ENCODE data around the gene PDE5A.

Gene PDE5A

DNA sequence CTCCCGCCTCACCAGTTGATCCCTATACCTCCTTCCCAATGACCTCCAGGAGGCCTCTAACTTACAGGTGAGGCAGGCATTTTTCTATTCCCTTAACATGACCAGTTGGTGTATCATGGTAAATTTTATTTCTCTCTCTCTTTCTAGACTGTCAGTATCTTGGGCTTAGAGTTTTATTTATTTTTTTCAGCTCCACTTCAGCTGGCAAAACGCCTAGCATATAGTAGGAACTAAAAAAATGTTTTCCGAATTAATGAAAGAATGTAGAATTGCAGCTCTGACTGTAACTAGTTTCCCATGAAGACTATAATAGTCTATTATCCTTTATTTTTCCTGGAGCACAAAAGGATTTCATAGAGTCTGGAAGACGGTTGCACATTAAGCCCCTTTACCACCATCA lies 84.8 kb downstream of the PDE5A start:
- no peak overlapping the region for H4K5ac ChIP-seq (ENCODE audit: low read length)
- DNase-seq = no peak
- no peak overlapping the region for H3K4ac ChIP-seq (ENCODE audit: low read depth, low read length)
- H3K18ac ChIP-seq (ENCODE audit: low read length) = no peak overlapping the region
- no peaks in the 10 kb centered on the region for H3K79me1 ChIP-seq (ENCODE audit: low read length)
- WGBS (ENCODE audit: extremely low coverage, insufficient coverage, low lambda C conversion rate) = no CpG with 5 or more reads among the region's 4 CpGs
- no peak overlapping the region for H3K23ac ChIP-seq (ENCODE audit: low read length)
- no peaks in the 10 kb centered on the region for H3K4me1 ChIP-seq (ENCODE audit: control insufficient read depth, low read depth, low read length)
- H3K27me3 ChIP-seq (ENCODE audit: insufficient read depth, low read length, poor library complexity) = no peaks in the 10 kb centered on the region
- H4K8ac ChIP-seq (ENCODE audit: low read depth, low read length) = no peak overlapping the region
- H2AK5ac ChIP-seq (ENCODE audit: low read length) = no peak overlapping the region
- H2BK5ac ChIP-seq (ENCODE audit: low read length) = no peak overlapping the region
- no peak overlapping the region for H2BK15ac ChIP-seq (replicated peaks; ENCODE audit: low read depth)
- H3K4me3 ChIP-seq (ENCODE audit: low read length) = no peak overlapping the region
- no peak overlapping the region for H3K4me2 ChIP-seq (ENCODE audit: low read length)
- no peak overlapping the region for H2BK120ac ChIP-seq (ENCODE audit: low read depth, low read length)
- H3K27ac ChIP-seq (ENCODE audit: low read depth, low read length) = no peak overlapping the region
- H3K56ac ChIP-seq (ENCODE audit: low read length) = no peak overlapping the region
- H3K79me2 ChIP-seq (ENCODE audit: control insufficient read depth, insufficient read depth, low read length) = no peaks in the 10 kb centered on the region
- no peaks in the 10 kb centered on the region for H3K36me3 ChIP-seq (ENCODE audit: control insufficient read depth, insufficient read depth, low read length)
- no peak overlapping the region for H3K9ac ChIP-seq (ENCODE audit: low read length)

GRCh38 chr4:119543187-119543586 lies 85.4 kb downstream of the PDE5A start:
- DNase-seq = no peak
- H2AK5ac ChIP-seq (ENCODE audit: low read length) = no peak overlapping the region
- no peaks in the 10 kb centered on the region for H3K36me3 ChIP-seq (ENCODE audit: control insufficient read depth, insufficient read depth, low read length)
- no peak overlapping the region for H4K5ac ChIP-seq (ENCODE audit: low read length)
- H2BK120ac ChIP-seq (ENCODE audit: low read depth, low read length) = no peak overlapping the region
- H3K79me2 ChIP-seq (ENCODE audit: control insufficient read depth, insufficient read depth, low read length) = no peaks in the 10 kb centered on the region
- H3K4me1 ChIP-seq (ENCODE audit: control insufficient read depth, low read depth, low read length) = no peaks in the 10 kb centered on the region
- H3K56ac ChIP-seq (ENCODE audit: low read length) = no peak overlapping the region
- no peak overlapping the region for H3K18ac ChIP-seq (ENCODE audit: low read length)
- H3K4ac ChIP-seq (ENCODE audit: low read depth, low read length) = no peak overlapping the region
- no peak overlapping the region for H3K27ac ChIP-seq (ENCODE audit: low read depth, low read length)
- H3K4me3 ChIP-seq (ENCODE audit: low read length) = no peak overlapping the region
- no CpG with 5 or more reads among the region's 1 CpG for WGBS (ENCODE audit: extremely low coverage, insufficient coverage, low lambda C conversion rate)
- no peak overlapping the region for H3K4me2 ChIP-seq (ENCODE audit: low read length)
- H3K27me3 ChIP-seq (ENCODE audit: insufficient read depth, low read length, poor library complexity) = no peaks in the 10 kb centered on the region
- no peak overlapping the region for H2BK5ac ChIP-seq (ENCODE audit: low read length)
- no peaks in the 10 kb centered on the region for H3K79me1 ChIP-seq (ENCODE audit: low read length)
- no peak overlapping the region for H3K23ac ChIP-seq (ENCODE audit: low read length)
- H3K9ac ChIP-seq (ENCODE audit: low read length) = no peak overlapping the region
- no peak overlapping the region for H2BK15ac ChIP-seq (replicated peaks; ENCODE audit: low read depth)
- no peak overlapping the region for H4K8ac ChIP-seq (ENCODE audit: low read depth, low read length)

- no peak for DNase-seq
- no peak overlapping the region for H2BK5ac ChIP-seq (ENCODE audit: low read length)
- H4K5ac ChIP-seq (ENCODE audit: low read length) = no peak overlapping the region
- H3K4me3 ChIP-seq (ENCODE audit: low read length) = no peak overlapping the region
- H3K79me1 ChIP-seq (ENCODE audit: low read length) = no peaks in the 10 kb centered on the region
- no peaks in the 10 kb centered on the region for H3K4me1 ChIP-seq (ENCODE audit: control insufficient read depth, low read depth, low read length)
- H3K23ac ChIP-seq (ENCODE audit: low read length) = no peak overlapping the region
- no peak overlapping the region for H2BK120ac ChIP-seq (ENCODE audit: low read depth, low read length)
- no peaks in the 10 kb centered on the region for H3K27me3 ChIP-seq (ENCODE audit: insufficient read depth, low read length, poor library complexity)
- H3K4ac ChIP-seq (ENCODE audit: low read depth, low read length) = no peak overlapping the region
- no peak overlapping the region for H2AK5ac ChIP-seq (ENCODE audit: low read length)
- H3K9ac ChIP-seq (ENCODE audit: low read length) = no peak overlapping the region
- H3K27ac ChIP-seq (ENCODE audit: low read depth, low read length) = no peak overlapping the region
- no peak overlapping the region for H3K18ac ChIP-seq (ENCODE audit: low read length)
- H3K4me2 ChIP-seq (ENCODE audit: low read length) = no peak overlapping the region
- H3K79me2 ChIP-seq (ENCODE audit: control insufficient read depth, insufficient read depth, low read length) = no peaks in the 10 kb centered on the region
- no peaks in the 10 kb centered on the region for H3K36me3 ChIP-seq (ENCODE audit: control insufficient read depth, insufficient read depth, low read length)
- H2BK15ac ChIP-seq (replicated peaks; ENCODE audit: low read depth) = no peak overlapping the region
- H4K8ac ChIP-seq (ENCODE audit: low read depth, low read length) = no peak overlapping the region
- H3K56ac ChIP-seq (ENCODE audit: low read length) = no peak overlapping the region
- no CpG with 5 or more reads among the region's 1 CpG for WGBS (ENCODE audit: extremely low coverage, insufficient coverage, low lambda C conversion rate)
Measured at GRCh38 chr4:119540249-119540648, 88.4 kb downstream of the PDE5A start.

DNA sequence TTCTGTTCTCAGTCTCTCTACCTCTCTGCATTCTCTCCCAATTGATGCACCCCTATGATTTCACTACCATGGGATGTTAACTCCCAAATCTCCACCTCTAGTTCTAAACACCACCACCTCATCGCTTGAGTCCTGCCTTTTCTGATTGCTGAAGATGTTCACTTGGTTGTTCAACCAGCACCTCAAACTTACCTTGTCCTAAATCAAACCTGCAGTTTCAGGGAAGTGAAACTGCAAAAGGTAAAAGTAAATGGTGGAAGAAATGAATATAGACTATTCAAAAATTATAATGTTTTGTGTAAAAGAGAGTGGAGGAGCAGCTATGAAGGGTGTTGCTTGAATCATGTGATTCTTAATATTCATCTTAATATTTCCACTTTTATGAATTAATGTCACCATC lies 91.0 kb downstream of the PDE5A start:
- Histone ChIP-seq H3K4me2 (ENCODE audit: low read length) (no peak overlapping the region), H3K27me3 (ENCODE audit: insufficient read depth, low read length, poor library complexity) (no peaks in the 10 kb centered on the region), H2BK120ac (ENCODE audit: low read depth, low read length) (no peak overlapping the region), H2BK15ac (replicated peaks; ENCODE audit: low read depth) (no peak overlapping the region), H4K8ac (ENCODE audit: low read depth, low read length) (no peak overlapping the region), H3K4me3 (ENCODE audit: low read length) (no peak overlapping the region), H3K79me1 (ENCODE audit: low read length) (no peaks in the 10 kb centered on the region), H3K18ac (ENCODE audit: low read length) (no peak overlapping the region), H3K56ac (ENCODE audit: low read length) (no peak overlapping the region), H3K23ac (ENCODE audit: low read length) (no peak overlapping the region), H4K5ac (ENCODE audit: low read length) (no peak overlapping the region), H3K36me3 (ENCODE audit: control insufficient read depth, insufficient read depth, low read length) (no peaks in the 10 kb centered on the region), H2BK5ac (ENCODE audit: low read length) (no peak overlapping the region), H3K4ac (ENCODE audit: low read depth, low read length) (no peak overlapping the region), H3K9ac (ENCODE audit: low read length) (no peak overlapping the region), H3K4me1 (ENCODE audit: control insufficient read depth, low read depth, low read length) (no peaks in the 10 kb centered on the region), H3K27ac (ENCODE audit: low read depth, low read length) (no peak overlapping the region), H3K79me2 (ENCODE audit: control insufficient read depth, insufficient read depth, low read length) (no peaks in the 10 kb centered on the region), H2AK5ac (ENCODE audit: low read length) (no peak overlapping the region)
- no peak for DNase-seq
- WGBS (ENCODE audit: extremely low coverage, insufficient coverage, low lambda C conversion rate) = no CpG with 5 or more reads among the region's 1 CpG

- Histone ChIP-seq H3K36me3 (ENCODE audit: control insufficient read depth, insufficient read depth, low read length) (no peaks in the 10 kb centered on the region), H3K79me1 (ENCODE audit: low read length) (no peaks in the 10 kb centered on the region), H3K18ac (ENCODE audit: low read length) (no peak overlapping the region), H3K27me3 (ENCODE audit: insufficient read depth, low read length, poor library complexity) (no peaks in the 10 kb centered on the region), H3K27ac (ENCODE audit: low read depth, low read length) (no peak overlapping the region), H4K8ac (ENCODE audit: low read depth, low read length) (no peak overlapping the region), H3K4me3 (ENCODE audit: low read length) (no peak overlapping the region), H3K4me1 (ENCODE audit: control insufficient read depth, low read depth, low read length) (no peaks in the 10 kb centered on the region), H2AK5ac (ENCODE audit: low read length) (no peak overlapping the region), H2BK15ac (replicated peaks; ENCODE audit: low read depth) (no peak overlapping the region), H3K23ac (ENCODE audit: low read length) (no peak overlapping the region), H3K79me2 (ENCODE audit: control insufficient read depth, insufficient read depth, low read length) (no peaks in the 10 kb centered on the region), H2BK120ac (ENCODE audit: low read depth, low read length) (no peak overlapping the region), H3K4ac (ENCODE audit: low read depth, low read length) (no peak overlapping the region), H3K4me2 (ENCODE audit: low read length) (no peak overlapping the region), H3K9ac (ENCODE audit: low read length) (no peak overlapping the region), H3K56ac (ENCODE audit: low read length) (no peak overlapping the region), H2BK5ac (ENCODE audit: low read length) (no peak overlapping the region), H4K5ac (ENCODE audit: low read length) (no peak overlapping the region)
- DNase-seq = no peak
- WGBS (ENCODE audit: extremely low coverage, insufficient coverage, low lambda C conversion rate) = 100% methylated on average over 2 of the region's 6 CpGs
Measured at GRCh38 chr4:119536572-119537528, 91.8 kb downstream of the PDE5A start.

DNA sequence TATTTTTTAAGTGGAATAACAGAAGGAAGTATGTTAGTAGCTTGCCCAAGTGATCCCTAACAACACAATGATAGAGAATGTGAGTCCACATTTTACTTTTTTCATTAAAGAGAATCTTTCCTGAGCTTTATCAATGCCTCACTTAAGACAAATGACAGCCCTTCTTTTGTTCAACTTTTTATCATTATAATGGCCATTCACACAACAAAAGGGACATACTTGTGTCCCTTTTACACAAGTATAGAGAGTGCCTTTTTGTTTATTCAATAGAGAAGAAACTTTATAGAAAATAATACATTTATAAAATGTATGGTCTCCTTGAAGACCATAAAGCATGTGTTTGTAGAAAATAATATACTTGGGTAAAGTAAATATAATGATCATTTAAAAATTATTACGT lies 96.3 kb downstream of the PDE5A start:
- H4K5ac ChIP-seq (ENCODE audit: low read length) = no peak overlapping the region
- H3K23ac ChIP-seq (ENCODE audit: low read length) = no peak overlapping the region
- no peak for DNase-seq
- H3K36me3 ChIP-seq (ENCODE audit: control insufficient read depth, insufficient read depth, low read length) = no peaks in the 10 kb centered on the region
- no peak overlapping the region for H3K4ac ChIP-seq (ENCODE audit: low read depth, low read length)
- H3K4me1 ChIP-seq (ENCODE audit: control insufficient read depth, low read depth, low read length) = no peaks in the 10 kb centered on the region
- H3K18ac ChIP-seq (ENCODE audit: low read length) = no peak overlapping the region
- H3K9ac ChIP-seq (ENCODE audit: low read length) = no peak overlapping the region
- no peak overlapping the region for H2BK5ac ChIP-seq (ENCODE audit: low read length)
- H3K79me2 ChIP-seq (ENCODE audit: control insufficient read depth, insufficient read depth, low read length) = no peaks in the 10 kb centered on the region
- H3K79me1 ChIP-seq (ENCODE audit: low read length) = no peaks in the 10 kb centered on the region
- no peak overlapping the region for H3K27ac ChIP-seq (ENCODE audit: low read depth, low read length)
- no peak overlapping the region for H2BK15ac ChIP-seq (replicated peaks; ENCODE audit: low read depth)
- H3K4me2 ChIP-seq (ENCODE audit: low read length) = no peak overlapping the region
- H2BK120ac ChIP-seq (ENCODE audit: low read depth, low read length) = no peak overlapping the region
- H3K27me3 ChIP-seq (ENCODE audit: insufficient read depth, low read length, poor library complexity) = no peaks in the 10 kb centered on the region
- no peak overlapping the region for H2AK5ac ChIP-seq (ENCODE audit: low read length)
- H3K56ac ChIP-seq (ENCODE audit: low read length) = no peak overlapping the region
- no peak overlapping the region for H3K4me3 ChIP-seq (ENCODE audit: low read length)
- no CpG with 5 or more reads among the region's 1 CpG for WGBS (ENCODE audit: extremely low coverage, insufficient coverage, low lambda C conversion rate)
- no peak overlapping the region for H4K8ac ChIP-seq (ENCODE audit: low read depth, low read length)

Measured in mesendoderm (in vitro differentiated cells).